Inflammatory macrophage (primary cell): ENCODE measurements around the gene TEX53.

ENCODE experiments used
- DNase-seq, 2 donors: peaks; one replicate each; pipeline ENCODE4 v3.0.0-alpha.2; 2020 to 2022

Gene TEX53

DNA sequence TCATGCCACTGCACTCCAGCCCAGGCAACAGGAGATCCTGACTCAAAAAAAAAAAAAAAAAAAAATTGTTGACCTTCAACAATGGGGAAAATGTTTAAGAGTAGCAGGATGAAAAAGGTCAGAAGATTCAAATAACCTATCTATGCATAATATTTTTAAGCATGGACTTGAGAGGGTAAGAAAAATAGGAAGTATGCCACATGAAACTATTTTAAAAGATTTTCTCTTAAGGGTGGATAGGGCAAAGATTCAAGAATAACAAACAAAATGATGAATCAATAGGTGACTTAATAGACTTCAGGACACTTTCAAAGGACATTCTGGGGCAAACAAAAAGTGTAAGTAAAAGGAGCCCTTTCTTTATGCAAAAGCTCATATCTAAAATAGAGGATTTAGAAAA is 21.2 kb upstream of the TEX53 start:
- no peak for DNase-seq

DNA sequence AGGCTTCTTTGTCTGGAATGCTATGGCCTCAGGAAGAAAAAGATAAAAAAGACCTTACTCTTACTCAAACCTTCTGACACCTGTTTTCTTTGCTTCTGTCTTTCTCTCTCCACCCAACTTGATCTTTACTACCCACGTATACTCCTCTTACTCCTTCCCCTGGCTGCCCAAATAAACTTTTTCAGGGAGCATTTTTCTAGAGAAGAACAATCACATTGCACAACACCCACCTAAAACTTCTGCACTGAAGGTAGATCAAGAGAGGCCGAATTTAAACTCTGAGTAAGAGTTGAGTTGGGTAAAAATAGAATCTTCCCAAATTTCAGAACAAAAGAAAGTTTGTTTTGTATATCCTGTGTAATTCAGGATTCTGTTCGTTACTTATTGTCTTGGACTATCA is 20.5 kb upstream of the TEX53 start:
- no peak for DNase-seq

GRCh38 chr9:114677418-114677817 is 19.8 kb upstream of the TEX53 start:
- peak in 1 of 2 donors; percentile 42 for DNase-seq

- no peak for DNase-seq
Measured at GRCh38 chr9:114676901-114677300, 19.3 kb upstream of the TEX53 start.

DNA sequence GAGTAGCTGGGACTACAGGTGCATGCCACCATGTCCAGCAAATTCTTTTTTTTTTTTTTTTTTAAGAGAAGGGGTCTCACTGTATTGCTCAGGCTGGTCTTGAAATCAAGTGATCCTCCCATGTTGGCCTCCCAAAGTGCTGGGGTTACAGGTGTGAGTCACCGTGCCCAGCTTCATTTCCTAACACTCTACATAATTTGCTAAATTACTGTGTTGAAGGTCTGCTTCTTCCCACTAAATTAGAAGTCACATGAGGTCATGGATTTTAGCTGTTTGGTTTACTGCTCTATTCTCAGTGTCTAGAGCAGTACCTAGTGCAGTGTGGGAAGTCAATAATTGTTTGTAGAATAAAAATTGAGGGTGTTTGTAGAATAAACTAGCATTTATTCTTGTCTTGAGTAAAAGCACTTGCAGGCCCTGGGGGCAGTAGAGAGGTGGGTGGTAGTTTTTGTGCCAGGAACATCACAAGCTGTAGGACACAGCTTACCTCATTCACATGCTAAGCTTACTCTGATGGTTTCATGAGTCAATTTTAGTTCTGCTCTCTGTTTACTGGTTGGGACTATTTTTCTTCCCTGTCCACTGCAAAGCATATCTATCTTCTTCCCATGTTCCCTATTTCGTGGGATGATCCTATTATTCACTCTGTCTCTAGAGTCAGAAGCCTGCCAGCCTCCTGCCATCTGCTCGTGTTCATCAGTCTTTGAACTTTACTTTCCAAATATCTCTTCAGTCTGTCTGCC is 17.4 kb upstream of the TEX53 start:
- DNase-seq: peak; percentile 35 to 36

- DNase-seq: no peak
Measured at GRCh38 chr9:114674076-114674797, 16.6 kb upstream of the TEX53 start.

- DNase-seq: no peak
Measured at GRCh38 chr9:114671605-114672004, 14.0 kb upstream of the TEX53 start.

- DNase-seq: no peak
Measured at GRCh38 chr9:114669961-114670360, 12.4 kb upstream of the TEX53 start.

- DNase-seq: no peak
Measured at GRCh38 chr9:114668146-114668545, 10.5 kb upstream of the TEX53 start.

DNA sequence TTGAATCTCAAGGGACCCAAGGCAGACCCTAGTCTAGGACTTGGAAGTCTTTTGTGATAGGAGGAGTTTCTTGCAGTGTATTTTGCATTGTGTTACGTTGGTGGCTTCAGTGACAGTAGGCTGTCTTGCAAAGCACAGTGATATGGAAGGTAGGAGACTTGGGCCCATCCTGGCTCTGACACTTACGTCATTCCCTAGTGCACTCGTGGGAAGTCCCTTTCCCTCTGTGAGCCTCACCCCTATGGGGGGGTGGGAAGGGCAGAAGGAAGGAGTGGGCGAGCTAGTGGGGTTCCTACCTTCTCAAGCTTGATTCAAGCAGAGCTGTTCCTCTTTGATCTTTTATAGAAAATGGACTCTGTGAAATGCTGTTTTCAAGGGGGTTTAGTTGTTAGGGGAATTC is 9.2 kb upstream of the TEX53 start:
- DNase-seq: peak; percentile 34 to 82

DNA sequence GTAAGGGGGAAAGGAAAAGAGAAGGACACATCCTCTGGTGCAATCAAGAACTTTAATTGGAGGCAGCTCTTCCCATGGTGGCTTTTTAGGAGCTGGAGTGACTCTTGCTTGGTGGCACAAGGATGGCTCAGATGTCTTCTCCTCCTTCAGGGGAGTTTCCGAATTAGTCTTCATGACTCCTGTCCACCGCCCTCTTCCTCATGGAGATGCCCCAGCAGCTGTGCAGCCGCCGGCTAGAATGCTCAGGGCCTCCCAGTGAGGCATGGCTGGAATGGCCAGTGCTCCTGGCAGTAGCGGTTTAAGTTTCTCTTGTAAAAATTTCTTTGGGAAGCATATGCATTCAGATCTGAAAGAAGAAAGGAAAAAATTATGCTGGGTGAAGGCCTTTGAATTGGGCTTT is 8.8 kb upstream of the TEX53 start:
- DNase-seq: no peak

DNA sequence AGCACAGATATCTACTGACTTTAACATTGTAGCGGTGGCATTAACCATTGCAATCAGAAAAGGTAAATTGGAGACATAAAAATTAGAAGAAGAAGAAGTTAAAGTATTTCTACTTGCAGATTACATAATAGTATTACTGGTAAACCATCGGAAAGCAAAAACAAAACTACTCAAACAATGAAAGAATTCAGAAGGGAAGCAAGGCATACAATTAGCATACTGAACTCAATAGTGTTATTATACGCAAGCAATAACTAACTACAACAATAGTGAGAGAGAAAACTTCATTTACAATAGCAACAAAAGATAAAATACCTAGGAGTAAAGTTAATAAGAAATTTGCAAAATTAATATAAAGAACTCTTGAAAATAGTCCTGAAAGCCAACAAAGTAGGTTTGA is 6.6 kb upstream of the TEX53 start:
- DNase-seq: no peak

DNA sequence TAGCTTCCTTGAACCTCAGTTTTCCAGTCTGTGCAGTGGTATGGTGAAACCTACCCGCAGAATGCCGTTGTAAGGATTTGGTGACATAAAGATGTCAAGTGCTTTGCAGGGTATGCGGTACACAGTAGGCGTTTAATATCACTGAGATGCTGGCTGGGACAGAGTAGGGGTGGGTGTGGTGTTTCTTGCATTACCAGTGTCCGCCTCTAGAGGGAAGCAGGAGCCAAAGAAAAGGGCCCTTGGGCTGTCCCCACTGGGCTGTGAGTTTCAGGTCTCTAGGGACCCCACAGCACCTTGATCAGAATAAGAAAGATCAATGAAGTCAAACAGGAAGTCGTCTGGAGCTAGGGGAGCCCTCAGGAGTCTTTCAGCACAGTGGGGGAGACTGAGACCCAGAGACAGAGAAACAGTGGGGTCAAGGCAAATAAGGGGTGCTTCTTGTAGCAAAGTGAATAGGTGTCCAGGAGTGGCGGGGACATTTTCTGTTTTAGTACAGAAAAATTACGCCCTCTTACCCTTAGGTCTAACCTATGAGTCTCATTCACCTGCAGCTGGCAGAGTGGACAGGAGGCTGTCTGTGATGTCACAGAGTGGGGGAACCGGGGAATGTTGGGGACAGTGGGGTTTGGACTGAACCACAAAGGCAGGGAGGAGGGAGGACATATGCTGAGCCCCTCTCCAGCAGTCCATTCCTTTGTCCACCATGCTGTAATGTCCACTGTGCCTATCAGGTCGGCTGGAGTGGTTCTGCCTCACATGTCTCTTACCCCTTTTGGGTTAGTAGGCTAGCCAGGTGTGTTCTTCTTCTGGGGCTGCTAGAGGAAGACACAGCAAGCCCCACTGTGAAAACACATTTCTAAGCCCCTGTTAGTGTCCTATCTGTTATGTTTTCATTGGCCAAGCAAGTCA is 4.7 kb upstream of the TEX53 start:
- peak; percentile 53 to 59 for DNase-seq

- DNase-seq: no peak
Measured at GRCh38 chr9:114656301-114656700, 1.3 kb downstream of the TEX53 start.

DNA sequence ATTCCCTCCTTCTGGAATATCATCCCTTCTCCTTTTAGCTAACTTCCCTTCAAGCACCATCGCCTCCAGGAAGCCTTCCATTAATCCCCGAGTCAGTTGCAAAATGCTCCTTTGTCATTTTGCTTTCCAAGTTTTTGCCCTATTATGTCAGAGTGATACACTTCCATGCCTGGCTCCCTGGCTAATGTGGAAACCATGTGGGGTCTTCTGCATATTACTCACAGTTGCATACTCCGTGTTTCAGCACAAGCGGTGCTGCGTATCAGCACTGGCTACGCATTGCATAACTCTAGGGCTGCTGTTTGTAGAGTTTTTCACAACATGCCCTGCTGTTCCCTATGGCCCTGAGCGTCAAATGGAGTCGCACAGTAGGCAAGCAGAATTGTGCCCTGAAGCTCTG is 1.9 kb downstream of the TEX53 start:
- DNase-seq: peak; percentile 54 to 75

DNA sequence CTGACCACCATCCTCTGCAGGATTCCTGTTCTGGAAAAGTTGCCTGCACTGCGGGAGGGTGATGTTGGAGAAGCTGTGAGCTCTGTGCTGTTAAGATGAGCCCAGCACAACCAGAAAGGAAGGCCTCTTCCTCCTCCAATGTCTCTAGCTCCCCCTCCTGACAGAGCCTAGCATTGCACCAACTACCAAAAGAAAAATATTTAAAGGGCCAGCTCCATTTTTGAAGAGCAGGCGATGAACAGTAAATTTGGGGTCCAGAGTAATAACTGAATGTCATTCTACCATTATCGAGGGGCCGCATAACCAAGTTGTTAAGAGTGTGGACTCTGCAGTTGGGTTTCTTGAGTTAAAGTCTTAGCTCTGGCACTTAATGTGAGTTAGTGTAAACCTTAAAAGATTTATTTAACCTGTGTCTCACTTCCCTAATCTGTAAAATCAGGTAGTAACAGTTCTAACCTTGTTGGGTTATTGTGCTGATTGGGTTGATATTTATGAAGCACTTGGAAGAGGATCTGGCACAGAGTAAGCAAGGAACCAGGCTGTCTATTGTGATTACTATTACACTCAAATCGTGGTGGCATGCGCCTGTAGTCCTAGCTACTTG is 3.9 kb downstream of the TEX53 start:
- DNase-seq: peak; percentile 80 to 84

DNA sequence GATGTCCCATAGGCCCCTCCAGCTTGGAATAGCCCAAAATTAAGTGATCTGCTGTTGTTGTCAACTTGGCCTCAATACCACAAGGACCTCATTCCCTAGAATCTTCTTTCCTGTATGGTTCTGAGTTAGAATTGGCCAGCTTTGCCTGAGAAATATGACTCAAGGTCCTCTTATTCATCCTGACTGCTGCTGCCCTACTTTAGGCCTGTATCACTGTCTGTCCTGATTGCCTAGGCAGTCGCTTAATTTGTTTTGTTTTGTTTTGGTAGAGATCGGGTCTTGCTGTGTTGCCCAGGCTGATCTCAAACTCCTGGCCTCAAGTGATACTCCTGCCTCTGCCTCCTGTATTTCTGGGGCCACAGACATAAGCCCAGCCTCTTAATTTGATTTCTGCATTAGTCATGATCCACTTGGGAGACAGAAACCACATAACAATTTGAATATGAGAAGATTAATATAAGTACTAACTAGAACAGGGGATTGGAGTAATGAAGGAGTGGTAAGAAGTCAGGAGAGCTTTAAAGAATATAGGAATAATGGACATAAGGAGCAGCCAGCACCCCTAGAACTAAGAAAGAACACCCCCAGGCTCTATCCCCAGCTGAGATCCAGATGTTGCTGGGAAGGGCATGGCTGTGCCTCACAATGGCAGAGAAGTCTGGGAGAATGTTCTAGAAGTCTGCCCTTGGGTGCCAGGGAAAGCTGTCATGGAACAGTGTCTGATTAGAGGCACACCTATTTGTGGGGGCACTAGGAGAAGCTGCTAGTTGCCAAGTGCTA is 4.6 kb downstream of the TEX53 start:
- DNase-seq: no peak

DNA sequence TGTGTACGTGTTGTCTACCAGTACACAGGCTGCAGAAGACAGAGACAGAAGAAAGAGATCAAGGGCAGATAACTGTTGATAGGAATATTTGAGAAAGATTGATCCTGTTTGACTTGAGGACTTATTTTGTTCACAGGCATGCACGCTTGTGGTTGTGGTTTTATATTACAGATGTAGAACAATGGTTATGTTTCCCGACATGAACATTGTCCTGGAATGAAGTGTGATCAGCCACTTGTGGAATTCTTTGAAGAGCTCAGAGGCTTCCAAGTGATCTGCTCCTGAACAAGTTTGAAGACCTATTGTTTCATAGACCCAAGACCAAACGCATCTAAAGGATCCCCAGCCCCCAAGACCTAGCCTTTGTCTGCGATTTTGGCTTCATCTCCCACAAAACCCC is 13.7 kb downstream of the TEX53 start:
- DNase-seq: no peak

DNA sequence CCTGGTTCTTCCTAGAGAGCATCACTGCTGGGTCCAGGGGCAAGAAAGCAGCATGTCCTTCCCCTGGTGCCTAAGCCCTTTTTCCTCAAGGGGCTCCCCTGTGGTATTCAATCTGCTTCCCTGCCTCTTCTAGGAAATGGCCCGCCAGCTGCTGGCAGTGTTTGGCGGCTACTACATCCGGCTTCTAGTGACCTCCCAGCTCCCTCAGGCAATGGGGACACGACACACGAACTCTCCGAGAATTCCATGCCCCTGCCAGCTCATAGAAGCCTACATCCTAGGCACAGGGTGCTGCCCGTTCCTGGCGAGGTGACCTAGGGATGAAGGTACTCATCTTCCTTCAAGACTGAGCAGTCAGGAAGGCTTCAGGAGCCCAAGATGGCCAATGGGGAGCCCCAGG is 14.6 kb downstream of the TEX53 start:
- no peak for DNase-seq

DNA sequence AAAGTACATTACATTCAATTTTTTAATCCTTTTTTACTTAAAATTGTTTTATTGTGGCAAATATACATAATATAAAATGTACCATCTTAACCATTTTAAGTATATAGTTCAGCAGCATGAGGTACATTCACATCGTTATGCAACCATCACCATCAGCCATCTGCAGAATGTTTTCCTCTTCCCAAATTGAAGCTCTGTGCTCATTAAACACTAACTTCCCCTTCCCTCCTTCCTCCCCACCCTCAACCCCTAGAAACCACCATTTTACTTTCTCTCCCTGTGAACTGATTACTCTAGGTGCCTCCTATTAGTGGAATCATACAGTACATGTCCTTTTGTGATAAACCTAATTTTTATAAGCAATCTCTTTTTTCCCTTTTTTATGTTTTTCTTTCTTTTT is 15.6 kb downstream of the TEX53 start:
- peak; percentile 31 to 66 for DNase-seq

DNA sequence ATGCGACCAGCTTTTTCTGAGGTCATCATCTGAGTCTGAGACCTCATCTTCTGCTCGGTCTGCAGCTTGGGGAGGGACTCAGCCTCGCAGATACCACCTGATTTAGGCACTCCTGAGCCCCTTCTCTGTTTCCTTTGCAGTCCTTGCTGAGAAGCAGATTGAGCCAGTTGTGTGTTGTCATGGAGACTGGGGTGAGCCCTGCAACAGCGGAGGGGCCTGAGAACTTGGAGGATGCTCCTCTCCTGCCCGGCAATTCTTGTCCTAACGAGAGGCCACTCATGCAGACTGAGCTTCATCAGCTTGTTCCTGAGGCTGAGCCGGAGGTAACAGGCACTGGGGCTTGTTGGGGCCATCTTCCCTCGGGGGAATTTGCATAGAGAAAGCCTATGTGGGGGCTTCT is 19.2 kb downstream of the TEX53 start:
- no peak for DNase-seq

GRCh38 chr9:114634387-114634786 is 23.2 kb downstream of the TEX53 start:
- DNase-seq: no peak
